Brain microvascular endothelial cell (primary cell): Measurements from ENCODE around the gene ABLIM2.

Experiments used
- DNase-seq: peaks from one replicate; pipeline ENCODE4 v3.0.0-alpha.2; 2020
- H3K27ac ChIP-seq: fragments of 250-450 bp; sonication (Bioruptor Pico); 2 replicates; pipeline ENCODE4 v1.5.1; 2020; ENCODE audit warnings: mild to moderate bottlenecking, moderate library complexity
- H3K27me3 ChIP-seq: fragments of 250-450 bp; sonication (Bioruptor Pico); replicated peaks from 2 replicates; pipeline ENCODE4 v1.5.1; 2020; ENCODE audit warnings: mild to moderate bottlenecking
- H3K36me3 ChIP-seq: fragments of 250-450 bp; sonication (Bioruptor Pico); replicated peaks from 2 replicates; pipeline ENCODE4 v1.5.1; 2020; ENCODE audit warnings: mild to moderate bottlenecking
- H3K4me3 ChIP-seq: 2 replicates; pipeline ENCODE4 v1.5.1; 2011; ENCODE audit warnings: low read depth, mild to moderate bottlenecking, control low read depth, low read length, moderate library complexity
- in situ Hi-C: cut with HindIII; loops from 2 replicates; pipeline ENCODE4 v1.10.0; 2017; ENCODE audit warnings: low sequenced_read_pairs, low pct_ligation_motif_present
- TF ChIP-seq, protein P1 (sequence below): IDR thresholded peaks from 2 replicates; pipeline ENCODE4 v1.5.1; 2011; ENCODE audit warnings: low read depth, mild to moderate bottlenecking, moderate library complexity, low read length, control low read depth, inconsistent platforms; ENCODE audit errors: missing control alignments

The ABLIM2 gene

DNA sequence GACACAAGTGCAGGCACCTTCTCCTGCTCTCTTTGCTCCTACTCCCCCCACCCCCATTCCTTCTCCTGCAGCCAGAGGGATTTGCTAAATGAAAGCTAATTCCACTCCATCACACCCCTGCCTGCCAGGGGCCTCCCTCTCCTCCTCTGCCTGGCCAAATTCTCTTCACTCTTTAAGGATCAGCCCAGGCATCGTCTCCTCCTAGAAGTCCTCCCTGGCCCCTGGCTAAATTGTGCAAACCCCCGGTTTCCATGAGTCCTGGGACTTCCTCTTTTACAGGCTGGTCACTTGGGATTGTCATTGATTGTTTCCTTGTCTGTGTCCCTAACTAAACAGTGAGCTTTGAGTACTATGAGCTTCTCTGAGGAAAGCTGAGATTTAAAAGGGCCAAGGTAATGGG is 8.7 kb upstream of the ABLIM2 start:
- Histone ChIP-seq H3K27me3 (peaks cover 10% of the 10 kb centered on the region), H3K4me3 (no peak overlapping the region), H3K27ac (no peak overlapping the region), H3K36me3 (no peaks in the 10 kb centered on the region)
- TF ChIP-seq, protein P1, sequence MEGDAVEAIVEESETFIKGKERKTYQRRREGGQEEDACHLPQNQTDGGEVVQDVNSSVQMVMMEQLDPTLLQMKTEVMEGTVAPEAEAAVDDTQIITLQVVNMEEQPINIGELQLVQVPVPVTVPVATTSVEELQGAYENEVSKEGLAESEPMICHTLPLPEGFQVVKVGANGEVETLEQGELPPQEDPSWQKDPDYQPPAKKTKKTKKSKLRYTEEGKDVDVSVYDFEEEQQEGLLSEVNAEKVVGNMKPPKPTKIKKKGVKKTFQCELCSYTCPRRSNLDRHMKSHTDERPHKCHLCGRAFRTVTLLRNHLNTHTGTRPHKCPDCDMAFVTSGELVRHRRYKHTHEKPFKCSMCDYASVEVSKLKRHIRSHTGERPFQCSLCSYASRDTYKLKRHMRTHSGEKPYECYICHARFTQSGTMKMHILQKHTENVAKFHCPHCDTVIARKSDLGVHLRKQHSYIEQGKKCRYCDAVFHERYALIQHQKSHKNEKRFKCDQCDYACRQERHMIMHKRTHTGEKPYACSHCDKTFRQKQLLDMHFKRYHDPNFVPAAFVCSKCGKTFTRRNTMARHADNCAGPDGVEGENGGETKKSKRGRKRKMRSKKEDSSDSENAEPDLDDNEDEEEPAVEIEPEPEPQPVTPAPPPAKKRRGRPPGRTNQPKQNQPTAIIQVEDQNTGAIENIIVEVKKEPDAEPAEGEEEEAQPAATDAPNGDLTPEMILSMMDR: no peak
- in situ Hi-C loops: no loop called here
- no peak for DNase-seq

DNA sequence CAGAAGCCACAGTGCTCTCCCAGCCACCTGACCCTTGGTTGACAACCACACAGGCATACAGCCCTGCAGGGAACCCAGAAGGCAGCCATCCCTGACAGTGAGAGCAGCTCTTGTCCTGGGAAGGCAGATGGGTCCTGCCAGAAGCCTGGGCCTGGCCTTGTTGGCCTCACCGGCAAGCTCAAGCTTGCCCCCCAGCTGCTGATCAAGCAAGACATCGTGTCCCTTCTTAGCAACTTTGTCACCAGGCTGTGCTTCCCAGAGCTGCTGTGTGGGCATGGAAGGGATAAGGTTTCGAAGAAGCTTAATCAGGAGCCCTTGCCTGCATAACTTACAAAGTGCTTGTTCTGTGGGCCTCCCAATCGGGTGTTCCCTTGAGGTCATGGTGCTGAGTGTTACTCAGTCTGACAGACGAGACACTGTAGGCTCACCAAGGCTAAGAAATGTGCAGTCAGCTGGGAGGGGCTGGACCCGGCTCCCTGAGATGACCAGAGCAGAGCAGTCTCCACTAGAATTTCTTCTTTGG is 6.8 kb upstream of the ABLIM2 start:
- Histone ChIP-seq H3K27me3 (peaks cover 2% of the 10 kb centered on the region), H3K27ac (no peak overlapping the region), H3K36me3 (no peaks in the 10 kb centered on the region), H3K4me3 (no peak overlapping the region)
- TF ChIP-seq, protein P1: no peak
- in situ Hi-C loops: no loop called here
- DNase-seq: no peak

DNA sequence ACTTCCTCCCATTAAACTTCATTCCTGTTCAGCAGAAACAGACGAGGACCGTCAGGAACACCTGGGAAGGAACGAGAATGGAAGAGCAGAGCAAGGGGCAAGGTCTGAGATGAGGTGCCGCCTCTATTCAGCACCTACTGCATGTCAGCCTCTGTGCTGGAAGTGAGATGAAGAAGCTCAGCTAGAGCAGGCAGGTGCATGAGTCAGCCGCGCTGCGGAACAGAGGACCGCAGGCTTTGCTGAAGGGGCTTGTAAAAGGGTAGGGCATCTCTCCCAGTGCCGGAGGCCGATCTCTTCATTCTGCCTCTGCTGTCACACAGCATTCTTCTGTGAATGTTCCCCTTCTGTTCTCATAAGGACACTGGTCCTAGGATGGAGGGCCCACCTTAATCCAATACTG is 6.1 kb upstream of the ABLIM2 start:
- no peak for DNase-seq
- H3K27me3 ChIP-seq: peaks cover 3% of the 10 kb centered on the region
- H3K36me3 ChIP-seq: no peaks in the 10 kb centered on the region
- H3K4me3 ChIP-seq: no peak overlapping the region
- no peak overlapping the region for H3K27ac ChIP-seq
- TF ChIP-seq, protein P1: no peak
- in situ Hi-C loops: no loop called here

GRCh38 chr4:8164194-8164565 is 5.6 kb upstream of the ABLIM2 start:
- no peak overlapping the region for H3K27ac ChIP-seq
- no peaks in the 10 kb centered on the region for H3K36me3 ChIP-seq
- in situ Hi-C loops: no loop called here
- TF ChIP-seq, protein P1: no peak
- DNase-seq: no peak
- H3K27me3 ChIP-seq: peaks cover 6% of the 10 kb centered on the region
- H3K4me3 ChIP-seq: no peak overlapping the region

- no peak for DNase-seq
- no peaks in the 10 kb centered on the region for H3K36me3 ChIP-seq
- H3K27me3 ChIP-seq: peaks cover 6% of the 10 kb centered on the region
- in situ Hi-C loops: no loop called here
- no peak overlapping the region for H3K4me3 ChIP-seq
- TF ChIP-seq, protein P1: no peak
- H3K27ac ChIP-seq: no peak overlapping the region
Observed at GRCh38 chr4:8163436-8164193, 5.0 kb upstream of the ABLIM2 start.

DNA sequence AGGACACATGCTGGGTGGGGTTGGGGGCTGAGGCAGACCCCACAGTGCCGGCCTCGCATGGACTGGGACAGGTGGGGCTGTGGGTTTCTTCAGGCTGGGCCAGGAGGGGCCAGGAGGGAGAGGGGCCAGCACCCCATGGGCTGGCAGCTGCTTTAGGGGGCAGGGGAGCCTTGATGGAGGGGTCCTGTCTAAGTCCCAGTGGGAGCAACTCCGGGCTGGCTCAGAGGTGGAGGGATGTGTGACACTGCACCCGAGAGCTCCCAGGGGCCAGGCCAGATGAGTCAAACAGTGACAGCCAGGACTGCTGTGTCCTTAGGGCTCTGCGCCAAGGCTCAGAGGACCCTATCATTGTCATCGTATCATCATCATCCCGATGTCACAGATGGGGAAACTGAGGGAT is 4.4 kb upstream of the ABLIM2 start:
- no peak for DNase-seq
- Histone ChIP-seq H3K27me3 (peaks cover 10% of the 10 kb centered on the region), H3K36me3 (no peaks in the 10 kb centered on the region), H3K27ac (no peak overlapping the region), H3K4me3 (no peak overlapping the region)
- in situ Hi-C loops: no loop called here
- TF ChIP-seq, protein P1: no peak
